ENCODE results near the gene EPHB1.

GRCh38 chr3:134918441-134918840 lies 123.4 kb downstream of the EPHB1 start:
- no peak for TF ChIP-seq TAF1 (IDR thresholded peaks at IDR 0.05; ENCODE audit: borderline replicate concordance, insufficient read depth, low read length)
- TF ChIP-seq FOXP2 (optimal IDR thresholded peaks at IDR 0.05; ENCODE audit: borderline replicate concordance, extremely low read depth, extremely low read length, insufficient read depth) = no peak
- TF ChIP-seq REST (IDR thresholded peaks at IDR 0.05; ENCODE audit: insufficient read depth in 1 of 2, low read depth in 2 of 2, low read length in 2 of 2) = no peak

Data from PFSK-1 (cell line).